Retinal pigment epithelial cell (primary cell): ENCODE results near the gene ADAM12.

Experiments
- DNase-seq: peaks from one replicate; pipeline ENCODE4 v3.0.0-alpha.2; 2010; ENCODE audit warnings: low read depth
- H3K4me3 ChIP-seq: 2 replicates; pipeline ENCODE4 v1.5.1; 2011; ENCODE audit warnings: mild to moderate bottlenecking, low read length, control low read depth, moderate library complexity
- TF ChIP-seq, protein P1 (sequence below): conservative IDR thresholded peaks from 2 replicates; pipeline ENCODE4 v1.5.1; 2011; ENCODE audit warnings: low read depth, low read length, control low read depth, inconsistent platforms

Gene ADAM12

DNA sequence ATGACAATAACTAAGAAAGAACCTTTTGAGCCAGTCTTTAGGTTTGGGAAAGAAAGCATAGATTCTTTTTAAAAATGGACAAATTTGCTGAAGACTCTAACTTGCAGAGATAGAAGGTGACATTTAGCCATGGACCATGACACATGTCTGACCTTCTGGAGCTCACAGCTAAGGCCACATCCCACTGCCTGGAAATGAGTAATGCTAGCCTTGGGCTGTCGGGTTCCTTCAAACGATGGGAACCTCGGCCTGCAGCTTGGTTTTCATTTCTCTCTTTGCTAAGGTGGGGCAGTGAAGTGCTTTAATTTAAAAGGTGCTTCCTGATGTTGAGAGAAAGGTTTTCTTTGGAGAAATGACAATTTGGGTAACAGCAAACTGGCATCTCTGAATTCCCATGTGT, 268.7 kb downstream of the ADAM12 start:
- no peak for DNase-seq
- TF ChIP-seq, protein P1, sequence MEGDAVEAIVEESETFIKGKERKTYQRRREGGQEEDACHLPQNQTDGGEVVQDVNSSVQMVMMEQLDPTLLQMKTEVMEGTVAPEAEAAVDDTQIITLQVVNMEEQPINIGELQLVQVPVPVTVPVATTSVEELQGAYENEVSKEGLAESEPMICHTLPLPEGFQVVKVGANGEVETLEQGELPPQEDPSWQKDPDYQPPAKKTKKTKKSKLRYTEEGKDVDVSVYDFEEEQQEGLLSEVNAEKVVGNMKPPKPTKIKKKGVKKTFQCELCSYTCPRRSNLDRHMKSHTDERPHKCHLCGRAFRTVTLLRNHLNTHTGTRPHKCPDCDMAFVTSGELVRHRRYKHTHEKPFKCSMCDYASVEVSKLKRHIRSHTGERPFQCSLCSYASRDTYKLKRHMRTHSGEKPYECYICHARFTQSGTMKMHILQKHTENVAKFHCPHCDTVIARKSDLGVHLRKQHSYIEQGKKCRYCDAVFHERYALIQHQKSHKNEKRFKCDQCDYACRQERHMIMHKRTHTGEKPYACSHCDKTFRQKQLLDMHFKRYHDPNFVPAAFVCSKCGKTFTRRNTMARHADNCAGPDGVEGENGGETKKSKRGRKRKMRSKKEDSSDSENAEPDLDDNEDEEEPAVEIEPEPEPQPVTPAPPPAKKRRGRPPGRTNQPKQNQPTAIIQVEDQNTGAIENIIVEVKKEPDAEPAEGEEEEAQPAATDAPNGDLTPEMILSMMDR: no peak
- no peak overlapping the region for H3K4me3 ChIP-seq

DNA sequence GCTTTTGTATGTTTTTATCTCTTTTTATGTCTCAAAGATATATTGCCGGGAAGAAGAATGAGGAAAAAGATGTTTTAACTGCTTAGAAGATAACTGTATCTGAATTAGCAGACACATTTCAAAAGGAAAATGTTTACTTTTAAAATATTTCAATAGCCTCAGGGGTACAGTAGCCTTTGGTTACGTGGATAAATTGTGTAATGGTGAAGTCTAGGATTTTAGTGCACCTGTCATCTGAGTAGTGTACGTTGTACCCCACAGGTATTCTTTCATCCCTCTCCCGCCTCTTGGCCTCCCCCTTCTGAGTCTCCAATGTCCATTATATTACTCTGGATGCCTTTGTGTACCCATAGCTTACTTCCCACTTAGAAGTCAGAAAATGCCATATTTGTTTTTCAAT, 269.8 kb downstream of the ADAM12 start:
- TF ChIP-seq, protein P1: no peak
- DNase-seq: no peak
- no peak overlapping the region for H3K4me3 ChIP-seq

DNA sequence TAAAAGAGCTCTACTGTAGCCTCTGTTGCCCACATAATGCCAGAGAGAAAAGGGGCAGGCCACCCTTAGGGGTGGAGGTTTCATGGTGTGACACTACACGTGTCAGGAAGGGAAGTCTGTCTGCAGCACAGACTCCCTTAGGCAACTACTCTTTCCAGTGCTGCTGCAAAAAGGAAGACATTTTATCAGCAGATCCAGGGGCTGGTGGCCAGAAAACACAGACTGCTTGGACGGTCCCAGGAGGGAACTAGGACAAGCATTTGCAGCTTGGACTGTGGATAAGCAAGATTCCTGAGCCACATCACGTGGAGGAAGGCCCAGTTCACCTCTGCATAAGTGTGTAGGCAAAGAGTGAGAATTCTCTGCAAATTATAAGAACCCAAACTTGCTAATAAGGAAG, 271.1 kb downstream of the ADAM12 start:
- TF ChIP-seq, protein P1: no peak
- no peak for DNase-seq
- H3K4me3 ChIP-seq: no peak overlapping the region

DNA sequence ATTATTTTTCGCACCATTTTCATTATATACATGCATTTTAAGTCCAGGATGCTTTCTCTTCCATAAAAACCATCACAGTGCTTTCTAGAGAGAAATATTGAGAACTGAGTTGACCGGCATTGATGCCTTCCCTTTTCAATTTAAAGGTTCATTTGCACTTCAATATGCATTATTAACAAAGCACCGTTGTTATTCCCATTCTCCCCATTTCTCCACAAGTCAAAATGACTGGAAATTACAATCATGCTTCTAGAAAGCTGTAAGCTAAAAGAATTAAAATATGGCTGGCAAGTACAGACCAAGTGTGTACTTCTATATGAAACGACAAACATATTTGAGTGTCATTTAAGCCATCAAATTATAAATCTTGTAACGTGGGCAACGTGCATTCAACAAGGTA, 272.4 kb downstream of the ADAM12 start:
- no peak overlapping the region for H3K4me3 ChIP-seq
- TF ChIP-seq, protein P1: no peak
- no peak for DNase-seq

DNA sequence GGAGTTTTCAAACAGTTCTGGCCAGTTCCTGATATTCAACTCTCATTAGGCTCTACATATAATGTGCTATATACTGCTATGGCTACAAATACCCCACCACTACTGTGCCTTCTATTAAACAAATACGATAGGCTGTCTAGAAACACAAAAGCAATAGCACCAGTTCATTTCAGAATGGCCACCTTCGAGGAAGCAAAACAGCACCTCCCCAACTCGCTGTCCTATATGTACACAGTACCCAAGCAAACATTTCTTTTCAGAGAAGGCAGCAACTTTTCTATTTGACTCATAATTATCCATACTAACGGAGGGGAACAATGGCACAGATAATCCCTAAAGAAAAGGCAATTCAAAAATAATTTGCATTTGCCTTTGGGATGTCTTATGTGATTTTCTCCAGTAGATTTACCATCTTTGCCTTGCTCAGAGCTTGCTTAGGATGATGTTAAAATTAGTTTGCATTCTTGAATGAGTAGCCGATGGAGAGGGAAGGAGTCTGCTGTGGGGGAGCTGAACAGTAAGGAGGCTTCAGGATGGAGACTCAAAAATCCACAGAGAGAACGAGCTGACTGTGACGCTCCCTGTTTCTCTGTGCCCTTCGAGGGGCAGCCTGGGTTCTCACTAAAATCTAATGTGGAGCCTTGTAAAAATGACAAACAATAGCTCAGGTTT, 273.3 kb downstream of the ADAM12 start:
- DNase-seq: no peak
- TF ChIP-seq, protein P1: no peak
- H3K4me3 ChIP-seq: no peak overlapping the region

DNA sequence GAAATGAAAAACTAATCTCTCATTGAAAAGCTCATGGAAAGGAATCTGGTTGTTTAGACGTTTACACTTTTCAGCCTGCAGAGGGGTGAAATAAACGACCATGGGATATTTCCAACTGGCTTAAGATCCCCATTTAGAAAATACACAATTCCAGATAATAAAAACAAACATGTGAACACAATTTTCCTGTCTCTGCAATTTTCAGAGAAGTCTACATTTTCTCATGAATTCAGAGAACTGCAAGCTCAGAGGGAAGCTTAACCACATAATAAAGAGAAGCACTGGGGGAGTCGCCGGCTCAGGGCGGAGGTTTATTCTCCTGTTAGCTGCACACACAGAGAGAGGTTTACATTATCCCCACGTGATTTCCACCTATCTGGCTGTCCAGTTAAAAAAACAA, 276.8 kb downstream of the ADAM12 start:
- no peak for DNase-seq
- no peak overlapping the region for H3K4me3 ChIP-seq
- TF ChIP-seq, protein P1: no peak

DNA sequence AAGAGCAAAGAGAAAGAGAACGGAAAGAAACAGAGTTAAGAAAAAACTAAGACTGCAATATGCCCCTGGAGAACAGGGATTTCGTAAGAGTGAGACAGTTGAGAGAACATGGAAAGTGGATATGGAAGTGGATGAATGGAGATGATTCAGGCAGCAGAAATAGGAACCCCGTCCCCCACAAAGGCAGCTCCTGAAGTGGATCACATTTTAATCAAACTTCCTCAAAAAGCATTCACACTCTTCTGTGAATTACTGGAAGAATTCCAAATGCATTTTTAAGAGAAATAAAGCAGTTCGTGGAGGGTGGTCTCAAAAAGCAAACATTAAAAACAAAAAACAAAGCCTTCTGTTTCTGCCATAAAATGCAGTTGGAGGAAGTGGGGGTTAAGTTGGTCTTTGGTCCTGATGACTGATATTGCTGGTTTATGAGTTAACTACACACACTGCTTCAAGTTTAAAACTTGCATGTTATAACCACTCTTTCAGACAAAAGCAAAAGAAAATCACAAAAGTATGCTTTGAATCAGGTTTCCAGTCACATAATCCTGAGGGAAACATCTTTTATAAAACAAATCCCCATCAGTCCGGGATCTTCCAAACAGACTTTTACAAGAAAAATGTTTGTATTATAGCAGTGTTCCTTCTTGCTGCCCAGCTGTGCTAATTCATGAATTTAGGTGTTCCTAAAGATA, 277.6 kb downstream of the ADAM12 start:
- H3K4me3 ChIP-seq: no peak overlapping the region
- TF ChIP-seq, protein P1: no peak
- DNase-seq: no peak
